GM21515 (cell line): Measurements from ENCODE around the gene FBXO7.
"Not testable (repeated sequence)": the region's sequence is repeated elsewhere in the genome, so short reads cannot be mapped to it uniquely, and the experiment has no call there.

ENCODE experiments used
- ATAC-seq: cut with Tn5 transposase; IDR thresholded peaks from one replicate; pipeline ENCODE4 v1.9.1; 2021; ENCODE audit not compliant: unreplicated experiment

FBXO7 gene

DNA sequence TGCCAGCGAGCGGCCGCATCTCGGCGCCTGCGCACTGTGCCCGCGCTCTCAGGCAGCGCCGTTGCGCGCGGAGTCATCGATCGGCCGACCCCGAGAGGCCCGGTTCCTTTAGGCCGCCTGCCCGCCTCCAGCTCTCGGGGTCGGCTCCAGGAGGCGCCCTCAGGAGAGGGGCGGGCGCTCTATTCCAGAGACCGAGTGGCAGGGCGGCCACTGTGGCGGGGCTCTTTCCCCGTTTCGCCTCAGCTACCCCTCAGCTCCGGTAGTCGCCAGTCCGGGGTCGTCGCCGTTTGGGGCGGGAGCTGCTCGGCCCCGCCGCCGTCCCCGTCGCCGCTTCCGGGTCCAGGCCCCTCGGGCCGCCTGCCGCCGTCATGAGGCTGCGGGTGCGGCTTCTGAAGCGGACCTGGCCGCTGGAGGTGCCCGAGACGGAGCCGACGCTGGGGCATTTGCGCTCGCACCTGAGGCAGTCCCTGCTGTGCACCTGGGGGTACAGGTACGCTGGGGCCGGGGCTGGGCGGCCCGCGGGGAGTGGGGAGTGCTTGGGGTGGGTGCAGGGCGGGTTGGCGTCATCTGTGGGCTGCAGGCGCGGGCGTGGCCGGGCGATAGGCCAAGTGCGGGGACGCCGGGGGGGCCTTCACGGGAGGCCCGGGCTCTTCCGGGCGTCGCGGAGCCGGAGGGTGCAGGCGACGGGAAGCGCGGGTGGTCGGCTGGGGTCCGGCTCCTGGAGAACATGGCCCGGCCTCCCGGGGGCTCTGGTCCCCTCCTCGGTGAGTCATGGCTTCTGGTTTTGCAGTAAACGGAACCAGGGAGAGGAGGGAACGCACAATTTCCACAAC lies at the start of gene FBXO7:
Gene FBXO7, plus strand, starts transcription at position 177 of the 833 bp plus-strand sequence. Its CDS starts 192 bp downstream, at position 369.
- peak; percentile 66 for ATAC-seq

DNA sequence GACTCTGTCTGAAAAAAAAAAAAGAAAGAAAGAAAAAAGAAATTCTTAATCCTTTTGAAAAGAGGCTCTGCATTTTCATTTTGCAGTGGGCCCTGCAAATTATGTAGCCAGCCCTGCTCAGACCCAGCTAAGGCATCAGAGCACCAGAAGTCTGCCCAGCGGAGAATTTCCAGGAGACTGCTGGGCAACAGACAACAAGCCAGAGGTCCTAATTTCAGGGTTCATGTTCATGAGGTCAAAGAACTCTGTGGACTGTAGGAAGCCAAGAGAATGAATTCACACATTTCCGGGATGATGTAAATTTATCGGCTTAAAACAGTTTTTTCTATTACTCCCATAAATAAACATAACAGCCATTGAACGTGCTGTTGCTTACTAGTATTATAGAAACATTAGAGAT lies 47.7 kb upstream of the FBXO7 start:
- ATAC-seq: no peak

DNA sequence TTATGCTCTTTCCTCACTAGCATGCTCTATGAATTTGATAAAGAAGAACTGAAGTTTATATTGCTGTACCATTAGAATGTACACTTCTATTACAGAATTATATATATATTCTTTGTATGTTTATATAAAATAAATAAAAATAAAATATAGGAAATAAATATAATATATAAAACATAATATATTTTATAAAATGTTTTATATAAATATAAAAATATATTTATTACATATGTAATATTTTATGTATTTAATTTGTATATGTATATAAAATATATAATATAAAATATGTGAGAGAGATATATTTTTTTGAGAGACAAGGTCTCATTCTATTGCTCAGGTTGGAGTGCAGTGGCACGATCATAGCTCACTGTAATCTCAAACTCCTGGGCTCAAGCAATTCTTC lies 44.3 kb upstream of the FBXO7 start:
- ATAC-seq: no peak

DNA sequence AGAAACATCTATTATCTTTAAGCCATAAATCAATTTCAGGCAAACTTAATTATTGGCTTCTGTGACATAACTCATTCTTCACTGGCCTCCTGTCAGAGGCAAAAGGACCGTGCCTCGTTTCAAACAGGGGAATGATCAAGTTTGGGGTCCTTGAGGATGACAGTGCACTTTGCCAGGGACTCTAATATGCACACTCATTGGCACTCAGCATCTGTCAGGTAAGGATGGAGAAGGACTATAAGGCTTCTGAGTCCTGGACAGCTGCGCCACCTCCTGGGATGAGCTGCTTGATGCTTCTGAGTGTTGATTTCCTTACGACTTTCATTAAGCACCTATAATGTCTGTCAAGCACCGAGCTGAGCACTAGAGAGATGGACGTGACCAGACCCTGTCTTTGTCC lies 30.5 kb upstream of the FBXO7 start:
- ATAC-seq: no peak

DNA sequence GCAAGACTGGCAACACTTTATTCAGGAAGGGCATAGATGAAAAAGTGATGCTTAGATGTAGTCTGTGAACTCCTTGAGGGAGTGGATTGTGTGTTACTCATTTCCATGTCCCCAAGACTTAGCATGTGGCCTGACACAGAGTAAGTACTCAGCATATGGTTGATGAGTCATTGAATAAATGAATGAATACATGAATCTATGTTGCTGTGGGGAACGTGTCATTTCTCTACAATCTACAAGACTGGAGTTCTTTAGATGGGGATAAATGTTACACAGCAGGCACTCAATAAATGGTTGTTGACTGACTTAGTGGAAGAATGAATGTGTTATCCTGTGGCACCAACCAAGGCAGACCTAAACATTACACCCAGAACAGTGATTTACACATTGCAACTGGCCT lies 28.3 kb upstream of the FBXO7 start:
- ATAC-seq: no peak

DNA sequence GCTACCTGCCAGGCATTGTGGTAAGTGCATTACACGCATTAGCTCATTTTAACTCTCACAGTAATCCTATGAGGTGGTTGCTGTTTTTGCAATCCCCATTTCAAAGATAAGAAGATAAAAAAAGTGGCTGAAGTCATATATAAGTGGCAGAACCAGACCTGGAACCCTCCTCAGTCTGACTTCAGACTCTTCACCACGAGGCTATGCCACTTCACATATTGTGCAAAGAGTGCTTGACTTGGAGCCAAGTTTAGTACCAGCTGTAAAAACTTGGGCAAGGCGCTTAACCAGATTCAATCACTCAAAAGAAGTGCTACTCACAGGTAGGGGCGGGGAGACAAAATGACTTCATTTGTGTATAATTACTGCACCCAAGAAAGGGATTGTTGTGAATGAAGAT lies 25.6 kb upstream of the FBXO7 start:
- ATAC-seq: no peak

DNA sequence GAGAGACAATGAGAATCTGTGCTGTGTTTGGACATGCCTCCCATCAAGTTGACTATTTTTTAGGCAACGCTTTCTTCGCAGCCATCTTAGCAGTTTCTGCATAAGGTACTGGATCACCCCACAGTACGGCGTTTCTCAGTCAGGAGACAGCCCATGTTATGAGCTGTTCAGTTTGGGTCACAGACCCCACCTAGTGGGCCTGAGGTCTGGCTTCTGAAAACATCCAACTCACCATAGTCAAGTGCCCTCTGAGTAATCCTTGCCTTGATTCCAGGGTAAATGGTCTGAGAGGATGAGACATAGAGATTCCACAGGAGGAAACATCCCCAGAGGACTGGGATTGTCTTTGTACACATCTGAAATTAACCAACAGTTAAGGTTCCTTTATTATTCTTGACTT lies 17.6 kb upstream of the FBXO7 start:
- no peak for ATAC-seq

DNA sequence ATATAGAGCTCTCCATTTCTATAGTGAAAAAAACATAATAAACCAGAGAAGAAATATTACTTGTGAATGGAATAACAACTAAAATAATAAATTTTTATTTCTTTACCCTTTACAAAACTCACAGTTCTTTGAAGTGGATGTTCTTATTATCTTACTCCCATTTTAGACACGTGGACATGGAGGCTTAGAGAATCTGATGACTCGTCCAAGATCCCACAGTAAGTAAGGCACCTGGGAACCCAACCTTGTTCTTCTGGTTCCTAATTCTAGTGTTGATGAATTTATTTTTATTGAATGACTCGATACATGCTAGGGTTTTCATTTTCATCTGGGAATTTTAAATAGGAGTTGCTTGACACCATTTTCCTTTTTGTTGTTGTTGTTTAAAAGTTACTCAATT lies 12.2 kb upstream of the FBXO7 start:
- ATAC-seq: no peak

DNA sequence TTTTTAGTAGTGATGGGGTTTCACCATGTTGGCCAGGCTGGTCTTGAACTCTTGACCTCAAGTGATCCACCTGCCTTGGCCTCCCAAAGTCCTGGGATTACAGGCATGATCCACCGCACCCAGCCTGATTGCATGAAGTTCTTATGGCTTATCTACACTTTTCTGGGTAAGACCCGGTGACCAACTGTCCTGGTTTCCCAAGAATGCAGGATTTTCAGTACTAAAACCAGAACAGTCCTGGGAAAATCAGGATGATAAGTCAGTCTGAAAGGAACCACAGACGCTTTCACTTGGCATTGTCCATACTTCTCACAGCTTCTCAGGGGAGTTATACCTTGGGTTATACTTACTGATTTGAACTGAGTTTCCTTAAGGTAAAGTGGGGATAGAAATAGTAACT lies 8.9 kb upstream of the FBXO7 start:
- no peak for ATAC-seq

DNA sequence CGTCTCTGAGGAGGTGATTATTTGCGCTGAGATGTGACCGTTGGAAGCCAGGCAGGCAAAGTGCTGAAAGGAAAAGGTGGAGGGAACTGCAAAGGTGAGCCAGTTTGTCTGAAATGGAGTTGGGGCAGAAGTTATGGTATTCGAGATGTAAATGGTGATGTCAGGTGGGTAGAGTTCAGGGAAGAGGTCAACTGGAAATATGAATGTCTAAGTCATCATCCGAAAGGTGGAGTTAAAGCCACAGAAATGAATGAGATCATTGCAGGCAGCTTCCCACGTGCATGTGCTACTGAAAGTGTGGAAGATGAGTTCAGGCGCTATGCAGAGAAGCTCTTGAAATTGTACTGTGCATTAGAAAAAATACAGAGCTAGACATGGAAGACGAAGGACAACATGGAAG lies 8.1 kb upstream of the FBXO7 start:
- ATAC-seq: no peak

DNA sequence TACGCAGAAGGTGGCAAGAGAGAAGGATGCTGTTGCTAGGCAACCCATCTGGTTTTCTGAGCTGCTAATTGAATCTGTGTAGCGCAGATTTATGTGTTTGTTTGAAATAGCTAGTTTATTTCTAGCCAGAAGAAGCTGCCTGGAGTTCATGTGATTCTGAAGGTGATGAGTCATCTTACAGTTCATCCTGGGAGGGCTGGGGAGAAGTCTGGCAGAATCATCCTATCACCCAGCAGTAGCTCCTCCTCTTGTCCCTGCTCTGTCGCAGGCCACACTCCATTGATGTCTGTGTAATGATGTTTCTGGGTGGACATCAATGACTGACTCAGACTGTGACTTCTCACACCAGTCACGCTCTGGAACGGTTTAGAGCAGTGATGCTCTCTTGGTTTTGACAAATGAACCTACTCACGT lies 4.8 kb upstream of the FBXO7 start:
- ATAC-seq: no peak

DNA sequence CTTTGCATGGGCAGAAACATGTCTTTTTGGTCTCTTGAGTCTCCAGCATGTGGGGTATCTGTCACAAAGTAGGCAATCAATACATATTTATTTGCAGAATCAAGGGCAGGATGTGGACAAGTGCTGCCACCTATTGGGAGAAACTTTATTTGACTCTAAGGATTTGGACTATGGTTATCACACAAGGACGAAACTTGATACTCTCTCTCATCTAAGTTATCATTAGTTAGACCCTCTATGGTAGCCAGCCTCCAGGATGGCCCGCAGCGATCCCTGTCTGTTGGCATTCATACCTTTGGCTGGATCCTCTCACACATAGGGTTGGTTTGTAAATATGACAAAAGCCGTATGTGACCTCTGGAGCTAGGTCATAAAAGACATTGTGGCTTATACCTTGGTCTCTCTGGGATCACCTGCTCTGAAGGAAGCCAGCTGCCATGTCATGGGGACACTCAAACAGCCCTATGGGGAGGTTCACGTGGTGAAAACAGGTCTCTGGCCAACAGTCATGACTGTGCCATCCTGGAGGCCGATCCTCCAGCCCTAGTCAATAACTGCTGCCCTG lies 1.1 kb upstream of the FBXO7 start:
- no peak for ATAC-seq

DNA sequence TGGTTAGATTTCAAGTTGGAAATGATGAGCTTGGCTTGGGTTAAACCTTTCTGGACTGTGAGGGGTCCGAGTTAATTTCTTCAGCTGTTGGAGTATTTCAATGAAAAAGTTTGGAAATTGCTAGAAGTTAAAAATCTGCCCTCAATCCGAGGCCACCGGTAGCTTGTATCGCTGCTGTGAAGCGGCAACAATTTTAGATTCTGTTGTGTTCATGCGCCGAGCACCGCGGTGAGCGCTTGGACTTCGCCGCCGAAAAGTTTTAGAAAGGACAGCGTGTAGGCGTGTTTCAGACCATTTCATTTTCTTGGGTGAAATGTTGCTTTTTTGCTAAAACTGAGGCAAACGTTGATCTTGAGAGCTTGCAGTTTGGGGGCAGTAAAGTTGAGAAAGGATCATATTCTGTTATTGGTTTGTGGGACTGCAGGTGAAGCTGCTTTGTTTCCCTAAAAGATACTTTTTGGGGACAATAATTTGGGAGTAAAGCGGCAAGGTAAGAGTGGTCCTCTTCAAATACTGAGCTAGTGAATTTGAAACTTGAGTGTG lies 928 bp downstream of the FBXO7 start:
- ATAC-seq: peak; percentile 17

DNA sequence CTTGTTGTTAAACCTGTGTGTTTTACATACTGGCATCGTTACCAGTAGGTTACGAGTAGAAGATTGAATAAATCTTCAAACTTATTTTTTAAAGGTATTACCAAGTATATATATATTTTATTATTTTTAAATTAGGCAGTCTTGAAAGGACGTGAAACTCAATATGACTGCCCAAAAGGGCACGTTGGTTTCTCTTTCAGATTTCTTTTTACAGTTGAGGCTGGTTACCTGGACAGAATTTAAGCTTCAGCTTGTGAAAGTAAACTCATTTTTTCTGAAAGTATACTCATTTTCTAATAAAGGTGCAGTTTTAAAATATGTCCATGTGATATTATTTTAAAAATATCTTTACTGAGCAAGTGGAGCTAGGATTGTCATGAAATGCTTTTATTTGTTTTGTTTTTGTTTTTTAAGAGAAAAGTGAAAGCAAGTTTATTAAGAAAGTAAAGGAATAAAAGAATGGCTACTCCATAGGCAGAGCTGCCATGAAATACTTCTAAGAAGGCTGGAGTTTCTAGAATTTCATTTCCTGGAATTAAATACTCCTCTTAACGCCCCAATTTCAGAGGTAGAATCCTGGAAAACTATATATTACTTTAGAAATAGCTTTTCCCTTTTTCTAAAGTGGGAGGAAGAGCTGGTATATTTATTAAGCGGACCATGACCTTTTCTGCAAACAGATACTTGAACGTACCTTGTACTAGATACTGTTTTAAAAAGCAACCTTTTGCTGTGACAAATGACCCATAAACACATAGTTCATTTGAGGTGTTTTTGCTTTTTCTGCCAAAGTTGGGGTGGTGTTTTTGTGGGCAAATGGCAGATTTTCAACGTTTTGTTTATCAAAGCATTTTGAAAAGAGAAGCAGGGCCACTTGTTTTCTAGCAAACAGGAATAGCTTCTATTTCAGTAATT lies 1.9 kb downstream of the FBXO7 start:
- no peak for ATAC-seq

DNA sequence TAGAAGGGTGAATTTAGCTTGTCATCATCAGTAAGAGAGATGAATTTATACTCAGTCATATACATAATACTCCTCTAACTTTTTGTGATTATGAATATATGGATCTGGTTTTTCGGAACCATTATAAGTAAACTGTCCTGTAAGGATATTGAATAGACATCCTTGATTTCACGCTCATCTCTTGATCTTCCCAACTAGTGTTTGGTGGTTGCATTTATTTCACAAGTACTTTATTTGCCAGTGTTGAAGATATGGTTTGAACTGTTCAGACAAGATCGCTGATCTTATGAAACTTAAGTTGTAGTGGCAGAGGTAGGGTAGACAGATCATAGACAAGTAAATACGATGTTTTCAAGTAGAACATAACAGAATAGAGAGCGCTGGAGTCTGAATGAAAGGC lies 3.0 kb downstream of the FBXO7 start:
- ATAC-seq: no peak

DNA sequence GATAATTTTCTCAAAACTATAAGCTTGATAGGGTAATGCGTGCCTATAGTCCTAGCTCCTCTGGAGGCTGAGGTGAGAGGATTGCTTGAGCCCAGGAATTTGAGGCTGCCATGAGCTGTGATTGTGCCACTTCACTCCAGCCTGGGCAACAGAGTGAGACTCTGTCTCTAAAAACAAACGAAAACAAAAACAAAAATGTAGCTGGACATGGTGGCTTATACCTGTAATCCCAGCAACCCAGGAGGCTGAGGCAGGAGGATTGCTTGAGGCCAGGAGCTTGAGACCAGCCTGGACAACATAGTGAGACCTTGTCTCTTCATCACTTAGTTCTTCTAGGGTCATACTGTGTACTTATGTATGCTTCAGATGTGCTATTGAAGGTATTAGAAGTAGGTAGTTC lies 3.9 kb downstream of the FBXO7 start:
- not testable (repeated sequence) for ATAC-seq

DNA sequence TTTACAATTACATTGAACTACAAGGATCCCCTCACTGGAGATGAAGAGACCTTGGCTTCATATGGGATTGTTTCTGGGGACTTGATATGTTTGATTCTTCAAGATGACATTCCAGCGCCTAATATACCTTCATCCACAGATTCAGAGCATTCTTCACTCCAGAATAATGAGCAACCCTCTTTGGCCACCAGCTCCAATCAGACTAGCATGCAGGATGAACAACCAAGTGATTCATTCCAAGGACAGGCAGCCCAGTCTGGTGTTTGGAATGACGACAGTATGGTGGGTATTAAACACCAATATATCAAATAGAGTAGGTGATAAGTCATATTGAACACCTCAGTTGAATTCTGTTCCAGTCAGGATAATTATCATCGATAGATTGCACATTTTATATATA lies 4.4 kb downstream of the FBXO7 start:
- ATAC-seq: no peak

DNA sequence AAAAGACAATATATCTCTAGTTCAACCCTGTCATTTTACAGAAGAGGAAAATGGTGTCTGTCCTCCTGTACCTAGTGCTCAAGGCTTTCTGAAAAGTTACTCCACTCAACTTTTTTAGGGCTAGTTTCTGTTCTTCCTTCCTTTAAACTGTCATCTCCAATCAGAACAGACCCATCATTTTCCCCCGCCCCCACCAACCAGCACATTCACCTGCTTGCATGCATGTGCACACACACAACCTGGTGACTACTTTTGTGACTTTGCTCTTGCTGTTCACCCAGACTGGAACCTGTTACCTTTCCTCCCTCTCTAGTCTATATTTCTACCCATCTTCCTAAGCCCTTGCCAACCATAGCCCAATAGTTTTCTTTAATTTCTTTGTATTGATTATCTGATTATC lies 5.6 kb downstream of the FBXO7 start:
- no peak for ATAC-seq

DNA sequence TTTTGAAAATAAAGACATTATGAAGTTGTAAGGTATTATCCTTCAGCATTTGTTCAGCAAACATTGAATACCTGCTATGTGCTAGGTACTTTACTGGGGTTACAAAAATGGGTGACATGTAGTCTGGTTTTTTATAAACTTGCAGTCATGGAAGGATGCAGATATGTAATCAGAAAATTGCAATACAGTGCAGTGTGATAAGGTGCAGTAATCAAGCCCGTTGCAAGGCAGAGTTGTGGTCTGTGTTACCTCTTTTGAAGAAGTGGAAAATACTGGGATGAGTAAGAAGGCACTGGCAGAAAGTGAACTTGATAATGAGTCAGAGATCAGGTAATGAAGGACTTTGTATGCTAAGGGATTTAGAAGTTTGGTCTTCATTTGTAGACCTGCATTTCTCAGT lies 8.1 kb downstream of the FBXO7 start:
- ATAC-seq: no peak

DNA sequence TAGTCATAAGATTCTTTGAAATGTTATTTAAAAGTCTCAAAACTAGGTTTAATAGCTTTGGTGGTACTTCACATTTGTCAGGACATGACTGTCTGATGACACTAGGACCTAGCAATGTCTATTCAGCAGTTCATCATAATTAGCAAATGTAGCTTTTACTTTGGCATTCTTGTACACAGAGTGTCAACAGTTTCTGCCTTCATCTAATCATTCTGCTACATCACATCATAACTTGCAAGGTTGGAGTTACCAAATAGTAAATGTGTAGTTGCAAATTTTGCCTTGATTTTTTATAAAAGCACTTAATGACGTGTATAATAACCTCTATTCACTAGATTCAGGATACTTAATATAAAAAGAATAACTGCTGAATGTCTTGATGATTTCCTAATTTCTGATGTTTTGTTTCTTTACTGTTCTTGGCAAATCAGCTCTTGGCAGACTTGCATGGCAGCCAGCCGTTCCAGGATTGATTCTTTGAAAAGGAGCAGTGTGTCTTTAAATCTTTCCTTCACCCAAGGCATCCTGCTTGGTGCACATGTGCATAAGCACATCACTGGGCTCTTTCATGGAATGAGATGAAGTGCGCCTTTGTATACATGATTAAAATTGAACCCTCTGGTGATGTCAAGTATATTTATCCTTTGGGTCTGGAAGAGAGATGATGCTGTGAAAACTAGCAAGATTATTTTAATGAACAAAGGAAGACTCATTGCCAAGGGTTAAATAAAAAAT lies 12.2 kb downstream of the FBXO7 start:
- no peak for ATAC-seq

DNA sequence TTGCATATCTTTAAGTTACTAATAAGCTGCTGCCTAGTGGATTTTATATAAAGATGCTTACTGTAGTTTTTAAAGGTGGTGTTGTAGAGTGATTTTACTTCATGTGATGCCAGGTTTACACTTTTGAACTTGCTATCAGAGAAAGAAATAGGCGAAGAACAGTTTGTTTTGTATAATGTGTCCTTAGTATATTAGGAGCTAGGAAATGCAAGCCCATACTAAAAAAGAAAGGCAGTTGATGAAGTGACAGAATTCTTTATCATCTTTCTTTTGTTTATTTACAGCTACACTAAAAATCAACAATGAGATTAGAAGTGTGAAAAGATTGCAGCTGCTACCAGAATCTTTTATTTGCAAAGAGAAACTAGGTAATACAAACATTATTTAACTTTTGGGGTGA lies 12.8 kb downstream of the FBXO7 start:
- ATAC-seq: no peak
